Adrenal gland (tissue), 5 donors: ENCODE measurements around the gene DOCK11.

Source experiments
- CTCF ChIP-seq, 6 experiments: fragments of 450-650 bp in 4 of 6; fragments of 200-600 bp in 2 of 6; sonication (generic) in 1 of 6; IDR thresholded peaks; 1 replicate in 5 of 6; 2 replicates in 1 of 6; pipeline versions ENCODE4 v1.5.1 to v1.8.0; 2016 to 2021; ENCODE audit warnings: antibody characterized with exemption in 6 of 6, mild to moderate bottlenecking in 2 of 6, moderate library complexity in 1 of 6
- POLR2A ChIP-seq, 2 donors: fragments of 450-650 bp; IDR thresholded peaks; one replicate each; pipeline ENCODE4 v1.6.1; 2017; ENCODE audit warnings: antibody characterized with exemption in 2 of 2, mild to moderate bottlenecking in 2 of 2, moderate library complexity in 1 of 2
- donor health status: DM: no; HTN: no; CAD: no.

GRCh38 chrX:118570209-118570608 lies 74.6 kb downstream of the DOCK11 start:
- no peak for TF ChIP-seq CTCF (IDR thresholded peaks at IDR 0.05)
- no peak for TF ChIP-seq POLR2A (IDR thresholded peaks at IDR 0.05)
